A204.1 (cell line): ENCODE data around the gene MAGI2.
"Not testable (repeated sequence)": the region's sequence is repeated elsewhere in the genome, so short reads cannot be mapped to it uniquely, and the experiment has no call there.

Experiments
- FAIRE-seq: peaks from 2 replicates; lab custom pipeline; 2012; peaks lifted over from hg19 to GRCh38; lab: Jason Lieb, UNC

The MAGI2 gene

GRCh38 chr7:78279457-78279856 lies 1174.0 kb downstream of the MAGI2 start:
- no peak for FAIRE-seq

- FAIRE-seq: no peak
Observed at GRCh38 chr7:78279032-78279431, 1174.4 kb downstream of the MAGI2 start.

GRCh38 chr7:78267141-78267540 lies 1186.3 kb downstream of the MAGI2 start:
- no peak for FAIRE-seq

GRCh38 chr7:78265486-78265885 lies 1188.0 kb downstream of the MAGI2 start:
- FAIRE-seq: no peak

DNA sequence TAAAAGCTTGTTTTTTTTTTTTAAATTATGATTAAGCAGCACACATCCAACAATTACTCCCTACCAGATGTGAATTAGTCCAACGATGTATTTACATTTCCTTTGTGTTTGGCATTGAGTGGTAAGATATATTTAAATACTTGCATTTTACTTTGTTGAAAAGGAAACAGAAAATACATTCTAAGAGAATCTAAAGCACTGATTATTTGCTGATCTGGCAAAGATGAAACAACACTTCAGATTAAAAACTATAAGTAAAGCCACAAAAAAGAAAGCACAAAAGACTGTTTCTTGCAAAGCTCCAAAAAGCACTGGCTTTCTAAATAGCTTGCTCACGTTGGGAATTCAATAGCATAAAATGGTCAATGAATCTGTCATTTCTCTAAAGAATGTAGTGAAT lies 1188.4 kb downstream of the MAGI2 start:
- FAIRE-seq: no peak

- FAIRE-seq: no peak
Observed at GRCh38 chr7:78264105-78264504, 1189.4 kb downstream of the MAGI2 start.

GRCh38 chr7:78261739-78262138 lies 1191.7 kb downstream of the MAGI2 start:
- no peak for FAIRE-seq

- FAIRE-seq: no peak
Observed at GRCh38 chr7:78261302-78261701, 1192.2 kb downstream of the MAGI2 start.

- FAIRE-seq: no peak
Observed at GRCh38 chr7:78260826-78261225, 1192.6 kb downstream of the MAGI2 start.

DNA sequence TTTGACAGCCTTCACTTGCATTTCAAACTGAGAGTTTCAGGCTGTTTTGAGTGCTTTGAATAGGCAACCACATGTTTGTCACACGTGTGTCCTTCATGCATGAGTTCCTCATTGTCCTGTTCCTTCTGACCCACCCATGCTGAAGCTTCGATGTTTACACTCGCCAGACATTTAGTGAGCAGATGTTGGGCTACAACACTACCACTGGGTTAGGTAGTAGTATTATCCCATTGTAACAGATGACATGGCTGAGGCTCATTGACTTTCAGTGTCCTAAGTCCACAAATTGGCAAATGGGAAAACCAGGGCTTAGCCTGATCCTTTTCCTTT lies 1198.8 kb downstream of the MAGI2 start:
- FAIRE-seq: no peak

DNA sequence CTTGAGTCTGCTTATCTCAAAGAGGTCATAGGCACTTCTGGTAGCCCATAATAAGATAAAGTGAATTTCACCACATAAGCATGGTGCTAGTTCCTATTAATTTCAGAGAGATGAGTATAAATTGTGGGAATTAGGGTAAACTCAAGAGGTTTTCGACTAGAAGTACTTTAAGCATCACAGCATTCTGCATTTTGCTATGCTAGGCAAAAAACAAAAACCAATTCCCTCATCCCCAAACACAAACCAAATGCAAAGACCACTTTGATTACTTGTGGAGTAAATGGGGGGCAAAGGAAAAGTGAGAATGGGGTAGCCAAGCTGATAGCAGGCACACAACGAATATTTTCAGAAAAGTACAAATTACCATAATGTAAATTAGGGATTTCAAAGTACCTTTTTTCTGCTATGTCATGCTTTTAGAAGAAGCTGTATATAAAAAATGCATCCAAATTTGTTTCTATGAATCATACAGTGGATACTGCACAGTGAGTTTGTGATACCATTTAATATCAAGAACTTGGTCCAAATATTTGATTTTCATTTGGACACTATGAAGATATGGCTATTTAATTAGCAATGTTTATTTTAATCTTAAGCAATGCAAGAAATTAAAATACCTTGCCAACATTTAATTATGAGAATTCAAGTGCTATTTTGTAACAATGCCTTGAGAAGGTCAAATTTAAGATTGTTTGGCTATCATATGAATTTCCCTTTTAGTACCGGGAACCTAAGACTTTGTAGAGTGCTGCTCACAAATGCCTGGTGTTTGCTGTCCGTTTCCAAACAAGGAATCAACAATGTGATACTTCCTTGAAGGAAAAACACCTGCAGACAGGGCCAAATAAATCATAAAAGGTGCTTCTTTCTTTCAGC lies 1199.4 kb downstream of the MAGI2 start:
- no peak for FAIRE-seq

- FAIRE-seq: no peak
Observed at GRCh38 chr7:78248867-78249266, 1204.6 kb downstream of the MAGI2 start.

- FAIRE-seq: no peak
Observed at GRCh38 chr7:78247910-78248689, 1205.4 kb downstream of the MAGI2 start.

DNA sequence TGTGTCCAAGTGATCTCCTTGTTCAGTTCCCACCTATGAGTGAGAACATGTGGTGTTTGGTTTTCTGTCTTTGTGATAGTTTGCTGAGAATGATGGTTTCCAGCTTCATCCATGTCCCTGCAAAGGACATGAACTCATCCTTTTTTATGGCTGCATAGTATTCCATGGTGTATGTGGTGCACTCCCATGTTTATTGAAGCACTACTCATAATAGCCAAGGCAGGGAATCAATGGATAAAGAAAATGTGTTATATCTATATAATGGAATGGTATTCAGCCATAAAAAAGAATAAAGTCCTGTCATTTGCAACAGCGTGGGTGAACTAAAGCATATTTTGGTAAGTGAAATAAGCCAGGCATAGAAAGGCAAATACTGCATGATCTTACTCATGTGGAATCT lies 1213.3 kb downstream of the MAGI2 start:
- FAIRE-seq: not testable (repeated sequence)

- no peak for FAIRE-seq
Observed at GRCh38 chr7:78234634-78235033, 1218.8 kb downstream of the MAGI2 start.

- no peak for FAIRE-seq
Observed at GRCh38 chr7:78232806-78233205, 1220.7 kb downstream of the MAGI2 start.

- no peak for FAIRE-seq
Observed at GRCh38 chr7:78226059-78226719, 1227.3 kb downstream of the MAGI2 start.

GRCh38 chr7:78225534-78225933 lies 1227.9 kb downstream of the MAGI2 start:
- FAIRE-seq: no peak

GRCh38 chr7:78224923-78225322 lies 1228.5 kb downstream of the MAGI2 start:
- FAIRE-seq: no peak

DNA sequence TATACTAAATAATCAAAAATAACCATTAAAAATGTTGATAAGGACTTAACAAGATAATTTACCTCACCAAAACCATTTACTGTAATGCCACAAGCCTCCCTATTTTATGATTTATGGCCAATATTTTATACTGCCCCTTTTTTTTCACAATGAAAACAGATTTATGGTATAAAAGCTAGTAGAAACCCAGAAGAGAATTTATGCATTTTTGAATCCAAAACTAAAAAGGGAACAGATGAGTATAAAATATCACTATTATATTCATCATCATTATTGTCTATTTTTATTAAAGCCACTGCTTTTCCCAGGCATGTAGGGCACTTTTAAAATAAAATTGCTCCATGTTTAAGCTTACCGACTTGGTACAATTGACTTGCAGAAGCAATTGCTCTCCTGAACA lies 1229.9 kb downstream of the MAGI2 start:
- FAIRE-seq: no peak

GRCh38 chr7:78222001-78222751 lies 1231.3 kb downstream of the MAGI2 start:
- FAIRE-seq: no peak

GRCh38 chr7:78220754-78221153 lies 1232.7 kb downstream of the MAGI2 start:
- no peak for FAIRE-seq
